A673 (cell line): Measurements from ENCODE around the gene RXRA.

Experiments used
- EZH2 ChIP-seq: fragments of 200-600 bp; sonication (generic); IDR thresholded peaks from 2 replicates; pipeline ENCODE4 v1.6.1; 2017; ENCODE audit warnings: borderline replicate concordance, low read depth, mild to moderate bottlenecking, mixed read lengths, antibody characterized with exemption, low read length; ENCODE audit not compliant: poor library complexity, severe bottlenecking
- TF ChIP-seq, protein P1 (sequence below): fragments of 300-800, 200-600 bp; sonication (generic); conservative IDR thresholded peaks from 2 replicates; pipeline ENCODE4 v1.5.1; 2017; ENCODE audit warnings: low read depth, mild to moderate bottlenecking, antibody characterized with exemption, low read length, moderate library complexity, mixed read lengths

DNA sequence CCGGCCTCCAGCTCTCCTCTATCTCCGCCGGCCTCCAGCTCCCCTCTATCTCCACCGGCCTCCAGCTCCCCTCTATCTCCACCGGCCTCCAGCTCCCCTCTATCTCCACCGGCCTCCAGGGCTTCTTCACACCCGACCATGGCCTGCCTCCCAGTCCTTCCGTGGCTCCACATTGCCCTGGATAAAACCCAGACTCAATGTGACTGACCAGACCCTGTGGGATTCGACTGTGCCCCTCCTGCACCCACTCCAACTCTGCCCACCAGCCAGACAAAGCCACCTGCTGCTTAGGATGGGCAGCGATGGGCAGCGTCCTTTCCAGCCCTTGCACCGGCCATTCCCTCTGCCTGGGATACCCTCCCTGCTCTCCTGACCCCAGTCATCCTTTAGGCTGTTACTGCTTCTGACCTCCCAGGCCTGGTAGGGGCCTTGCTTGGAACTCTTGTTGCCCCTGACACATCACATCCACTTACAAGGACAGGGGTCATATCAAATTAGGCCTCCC lies 30.5 kb upstream of the RXRA start:
- TF ChIP-seq, protein P1, sequence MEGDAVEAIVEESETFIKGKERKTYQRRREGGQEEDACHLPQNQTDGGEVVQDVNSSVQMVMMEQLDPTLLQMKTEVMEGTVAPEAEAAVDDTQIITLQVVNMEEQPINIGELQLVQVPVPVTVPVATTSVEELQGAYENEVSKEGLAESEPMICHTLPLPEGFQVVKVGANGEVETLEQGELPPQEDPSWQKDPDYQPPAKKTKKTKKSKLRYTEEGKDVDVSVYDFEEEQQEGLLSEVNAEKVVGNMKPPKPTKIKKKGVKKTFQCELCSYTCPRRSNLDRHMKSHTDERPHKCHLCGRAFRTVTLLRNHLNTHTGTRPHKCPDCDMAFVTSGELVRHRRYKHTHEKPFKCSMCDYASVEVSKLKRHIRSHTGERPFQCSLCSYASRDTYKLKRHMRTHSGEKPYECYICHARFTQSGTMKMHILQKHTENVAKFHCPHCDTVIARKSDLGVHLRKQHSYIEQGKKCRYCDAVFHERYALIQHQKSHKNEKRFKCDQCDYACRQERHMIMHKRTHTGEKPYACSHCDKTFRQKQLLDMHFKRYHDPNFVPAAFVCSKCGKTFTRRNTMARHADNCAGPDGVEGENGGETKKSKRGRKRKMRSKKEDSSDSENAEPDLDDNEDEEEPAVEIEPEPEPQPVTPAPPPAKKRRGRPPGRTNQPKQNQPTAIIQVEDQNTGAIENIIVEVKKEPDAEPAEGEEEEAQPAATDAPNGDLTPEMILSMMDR, result no peak
- TF ChIP-seq EZH2, result no peak
